Endodermal cell (in vitro differentiated cells): ENCODE data around the gene PVALEF. TPM values are rescaled to one million over a fixed set of nuclear protein-coding genes. Genes with fewer than 3 reads are reported as not detected.

Source experiments
- DNase-seq: peaks from one replicate; pipeline ENCODE4 v3.0.0-alpha.2; 2017
- H3K27ac ChIP-seq: 2 replicates; pipeline ENCODE4 v1.5.1; 2013; ENCODE audit warnings: mild to moderate bottlenecking, low read depth, low read length, moderate library complexity
- H3K27me3 ChIP-seq: 2 replicates; pipeline ENCODE4 v1.6.1; 2013; ENCODE audit warnings: mild to moderate bottlenecking, low read length, moderate library complexity; ENCODE audit not compliant: insufficient read depth, control insufficient read depth, poor library complexity, severe bottlenecking
- H3K36me3 ChIP-seq: 2 replicates; pipeline ENCODE4 v1.7.0; 2013; ENCODE audit warnings: mild to moderate bottlenecking, low read length, moderate library complexity; ENCODE audit not compliant: control insufficient read depth, insufficient read depth
- H3K4me1 ChIP-seq: one replicate; pipeline ENCODE4 v1.7.0; 2013; ENCODE audit warnings: low read length; ENCODE audit not compliant: control insufficient read depth, insufficient read depth
- H3K4me3 ChIP-seq: 2 replicates; pipeline ENCODE4 v1.5.1; 2013; ENCODE audit warnings: mild to moderate bottlenecking, low read length, moderate library complexity
- H3K9ac ChIP-seq: 2 replicates; pipeline ENCODE4 v1.6.1; 2013; ENCODE audit warnings: mild to moderate bottlenecking, low read length, moderate library complexity; ENCODE audit not compliant: poor library complexity, severe bottlenecking; ENCODE audit errors: extremely low read depth
- H3K9me3 ChIP-seq: 2 replicates; pipeline ENCODE4 v1.6.1; 2013; ENCODE audit warnings: mild to moderate bottlenecking, low read length, moderate library complexity; ENCODE audit not compliant: control insufficient read depth
- H3K27ac Mint-ChIP-seq: 2 replicates; pipeline ENCODE4 v1.8.0; 2020; ENCODE audit warnings: mixed read lengths
- H3K27me3 Mint-ChIP-seq: 2 replicates; pipeline ENCODE4 v1.8.0; 2021; ENCODE audit warnings: mild to moderate bottlenecking, mixed read lengths; ENCODE audit not compliant: insufficient read depth
- H3K36me3 Mint-ChIP-seq: 2 replicates; pipeline ENCODE4 v1.8.0; 2020; ENCODE audit warnings: low read depth, mixed read lengths
- H3K4me1 Mint-ChIP-seq: 2 replicates; pipeline ENCODE4 v1.8.0; 2020; ENCODE audit warnings: mixed read lengths
- H3K4me3 Mint-ChIP-seq: 2 replicates; pipeline ENCODE4 v1.8.0; 2020; ENCODE audit warnings: mild to moderate bottlenecking, moderate library complexity, mixed read lengths
- H3K9me3 Mint-ChIP-seq: 2 replicates; pipeline ENCODE4 v1.8.0; 2020; ENCODE audit warnings: mild to moderate bottlenecking, mixed read lengths
- CTCF ChIP-seq: fragments of 200-600 bp; sonication (generic); conservative IDR thresholded peaks from 2 replicates; pipeline ENCODE4 v1.5.0; 2021; ENCODE audit warnings: antibody characterized with exemption, mild to moderate bottlenecking
- WGBS, 2 experiments: methylation state at CpG; one replicate each; pipeline versions ENCODE4 v1.1.5 to v1.1.7; 2013; ENCODE audit warnings: missing lambda C conversion rate in 2 of 2, mixed read lengths in 1 of 2; ENCODE audit not compliant: insufficient coverage in 1 of 2, insufficient read length in 1 of 2; 5-methylcytosine and 5-hydroxymethylcytosine counted together
- total RNA-seq, 2 donors: library from RNA; stranded (reverse); fragmentation: NEBNext Ultra II Directional in 1 of 2; extraction: Animal tissue kit (Norgen Biotek cat#: 25700) in 1 of 2; gene quantifications; 2 replicates in 1 of 2; 3 replicates in 1 of 2; pipeline ENCODE4 v1.2.1, GENCODE V29; 2021

PVALEF gene
- total RNA-seq, 2 donors from 2014 or later, result not detected

DNA sequence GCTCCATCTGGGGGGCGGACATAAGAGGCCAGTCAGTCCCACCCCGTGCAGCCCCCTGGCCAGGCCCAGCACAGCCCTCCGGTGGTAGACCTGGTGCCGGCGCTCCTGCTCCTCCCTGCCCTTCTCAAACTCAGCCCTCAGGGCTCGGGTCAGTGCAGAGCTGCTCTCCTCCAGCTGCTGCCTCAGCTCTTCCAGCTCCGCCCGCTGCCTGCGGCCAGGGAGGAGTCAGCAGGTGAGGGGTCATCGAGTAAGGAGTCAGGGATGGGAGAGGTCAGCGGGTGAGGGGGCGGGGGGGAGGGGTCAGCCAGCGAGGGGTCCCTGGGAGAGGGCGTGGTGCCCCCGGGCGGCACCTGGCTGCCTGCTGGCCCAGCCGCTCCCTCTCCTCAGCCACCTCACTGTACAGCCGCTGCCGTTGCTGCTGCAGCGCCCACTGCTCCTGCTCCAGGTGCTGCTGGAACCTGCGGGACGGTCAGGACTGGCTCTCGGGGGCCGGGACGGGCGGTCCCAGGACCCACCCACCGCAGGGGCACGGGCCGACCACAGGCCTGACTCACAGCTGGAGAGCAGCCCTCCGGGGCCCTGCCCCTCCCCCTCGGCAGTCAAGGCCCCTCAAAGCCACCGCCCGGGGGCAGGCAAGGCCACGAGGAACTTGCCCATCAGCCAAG, 27.2 kb downstream of the PVALEF start:
- H3K9me3 Mint-ChIP-seq, result no peaks in the 10 kb centered on the region
- H3K27ac Mint-ChIP-seq, result no peak overlapping the region
- Histone ChIP-seq H3K36me3 (no peaks in the 10 kb centered on the region), H3K9ac (no peak overlapping the region), H3K27ac (no peak overlapping the region), H3K9me3 (no peaks in the 10 kb centered on the region), H3K27me3 (no peaks in the 10 kb centered on the region), H3K4me3 (no peak overlapping the region), H3K4me1 (no peaks in the 10 kb centered on the region)
- H3K4me1 Mint-ChIP-seq, result no peaks in the 10 kb centered on the region
- no peak overlapping the region for H3K4me3 Mint-ChIP-seq
- no peaks in the 10 kb centered on the region for H3K36me3 Mint-ChIP-seq
- no peaks in the 10 kb centered on the region for H3K27me3 Mint-ChIP-seq
- 88 to 91% methylated on average over 8 to 34 of the region's 34 CpGs for WGBS, 2 experiments
- TF ChIP-seq CTCF, result no peak
- no peak for DNase-seq

DNA sequence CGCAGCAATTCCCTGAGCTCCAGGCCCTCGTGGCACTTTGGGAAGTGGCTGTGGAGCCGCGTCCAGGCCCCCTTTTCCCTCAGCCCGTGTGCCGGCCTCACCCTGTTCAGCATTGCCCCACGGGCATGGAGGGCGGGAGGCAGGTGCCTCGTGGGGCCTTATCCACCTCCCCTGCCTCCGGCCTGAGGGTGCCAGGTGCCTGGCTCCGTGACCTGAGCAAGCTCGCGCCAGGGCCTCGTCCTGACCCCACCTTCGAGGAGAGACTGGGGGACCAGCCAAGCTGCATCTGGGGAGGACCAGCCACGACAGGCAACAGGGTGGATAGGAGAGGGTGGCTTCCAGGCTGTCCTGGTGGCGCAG, 27.7 kb downstream of the PVALEF start:
- Mint-ChIP-seq H3K9me3 (no peaks in the 10 kb centered on the region), H3K36me3 (peaks cover 2% of the 10 kb centered on the region), H3K4me1 (no peaks in the 10 kb centered on the region), H3K27me3 (no peaks in the 10 kb centered on the region), H3K27ac (no peak overlapping the region), H3K4me3 (no peak overlapping the region)
- H3K4me1 ChIP-seq, result no peaks in the 10 kb centered on the region
- 93 to 95% methylated on average over 13 to 17 of the region's 17 CpGs for WGBS, 2 experiments
- H3K9ac ChIP-seq, result no peak overlapping the region
- no peaks in the 10 kb centered on the region for H3K27me3 ChIP-seq
- no peak for TF ChIP-seq CTCF
- no peaks in the 10 kb centered on the region for H3K9me3 ChIP-seq
- no peak for DNase-seq
- no peak overlapping the region for H3K4me3 ChIP-seq
- H3K27ac ChIP-seq, result no peak overlapping the region
- no peaks in the 10 kb centered on the region for H3K36me3 ChIP-seq

GRCh38 chr17:81193470-81194224, 28.3 kb downstream of the PVALEF start:
- no peak overlapping the region for H3K4me3 ChIP-seq
- Mint-ChIP-seq H3K9me3 (no peaks in the 10 kb centered on the region), H3K4me1 (no peaks in the 10 kb centered on the region), H3K27me3 (no peaks in the 10 kb centered on the region), H3K4me3 (no peak overlapping the region), H3K27ac (no peak overlapping the region), H3K36me3 (peaks cover 4% of the 10 kb centered on the region)
- WGBS, 2 experiments, result 93 to 94% methylated on average over 27 to 38 of the region's 38 CpGs
- no peak overlapping the region for H3K27ac ChIP-seq
- H3K36me3 ChIP-seq, result no peaks in the 10 kb centered on the region
- H3K4me1 ChIP-seq, result no peaks in the 10 kb centered on the region
- no peak overlapping the region for H3K9ac ChIP-seq
- H3K27me3 ChIP-seq, result no peaks in the 10 kb centered on the region
- H3K9me3 ChIP-seq, result no peaks in the 10 kb centered on the region
- no peak for TF ChIP-seq CTCF
- no peak for DNase-seq
